Vagina (tissue), 2 donors: ENCODE measurements around the gene FABP1.

Source experiments
- POLR2A ChIP-seq, 2 donors: fragments of 450-650 bp; IDR thresholded peaks; one replicate each; pipeline ENCODE4 v1.6.1; 2017; ENCODE audit warnings: antibody characterized with exemption in 2 of 2, mild to moderate bottlenecking in 2 of 2, moderate library complexity in 2 of 2
- POLR2AphosphoS5 ChIP-seq, 2 donors: sonication (generic); formaldehyde crosslinking; IDR thresholded peaks; one replicate each; pipeline ENCODE4 v1.9.0; 2017; ENCODE audit warnings: antibody characterized with exemption in 2 of 2, mild to moderate bottlenecking in 2 of 2, low read depth in 1 of 2; ENCODE audit not compliant: insufficient read depth in 1 of 2
- TF ChIP-seq, protein P1 (sequence below), 3 experiments: fragments of 450-650 bp in 2 of 3; fragments of 200-600 bp in 1 of 3; sonication (generic) in 1 of 3; IDR thresholded peaks; one replicate each; pipeline ENCODE4 v1.5.1; 2017 to 2019; ENCODE audit warnings: antibody characterized with exemption in 3 of 3, mild to moderate bottlenecking in 2 of 3, moderate library complexity in 2 of 3

DNA sequence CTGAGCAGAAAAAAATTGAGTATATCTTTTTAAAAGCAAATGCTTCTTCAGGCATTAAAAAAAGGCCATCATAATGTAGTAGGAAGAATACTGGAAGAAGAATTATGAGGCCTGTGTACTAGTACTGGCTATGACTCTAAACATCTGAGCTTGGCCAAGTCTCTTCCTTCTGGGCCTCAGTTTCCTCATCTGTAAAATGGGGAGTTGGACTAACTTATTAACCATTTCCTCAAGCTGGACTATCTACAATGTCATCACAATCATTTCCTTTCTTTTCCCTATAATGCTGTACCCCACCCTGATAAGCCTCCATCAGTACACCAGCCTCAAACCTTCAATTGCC lies 29.3 kb downstream of the FABP1 start:
- TF ChIP-seq POLR2AphosphoS5 (IDR thresholded peaks at IDR 0.05; ENCODE audit: insufficient read depth in 1 of 2, low read depth in 1 of 2) (no peak), POLR2A (IDR thresholded peaks at IDR 0.05) (no peak)
- TF ChIP-seq, protein P1, sequence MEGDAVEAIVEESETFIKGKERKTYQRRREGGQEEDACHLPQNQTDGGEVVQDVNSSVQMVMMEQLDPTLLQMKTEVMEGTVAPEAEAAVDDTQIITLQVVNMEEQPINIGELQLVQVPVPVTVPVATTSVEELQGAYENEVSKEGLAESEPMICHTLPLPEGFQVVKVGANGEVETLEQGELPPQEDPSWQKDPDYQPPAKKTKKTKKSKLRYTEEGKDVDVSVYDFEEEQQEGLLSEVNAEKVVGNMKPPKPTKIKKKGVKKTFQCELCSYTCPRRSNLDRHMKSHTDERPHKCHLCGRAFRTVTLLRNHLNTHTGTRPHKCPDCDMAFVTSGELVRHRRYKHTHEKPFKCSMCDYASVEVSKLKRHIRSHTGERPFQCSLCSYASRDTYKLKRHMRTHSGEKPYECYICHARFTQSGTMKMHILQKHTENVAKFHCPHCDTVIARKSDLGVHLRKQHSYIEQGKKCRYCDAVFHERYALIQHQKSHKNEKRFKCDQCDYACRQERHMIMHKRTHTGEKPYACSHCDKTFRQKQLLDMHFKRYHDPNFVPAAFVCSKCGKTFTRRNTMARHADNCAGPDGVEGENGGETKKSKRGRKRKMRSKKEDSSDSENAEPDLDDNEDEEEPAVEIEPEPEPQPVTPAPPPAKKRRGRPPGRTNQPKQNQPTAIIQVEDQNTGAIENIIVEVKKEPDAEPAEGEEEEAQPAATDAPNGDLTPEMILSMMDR (IDR thresholded peaks at IDR 0.05), result no peak
